SK-N-SH (cell line): ENCODE results near the gene SLCO2B1.

ENCODE experiments used
- CTCF ChIP-seq: fragments of 200-600 bp; sonication (generic); IDR thresholded peaks from 2 replicates; pipeline ENCODE4 v1.6.1; 2017; ENCODE audit warnings: antibody characterized with exemption, mild to moderate bottlenecking, moderate library complexity
- REST ChIP-seq: IDR thresholded peaks from 2 replicates; pipeline ENCODE4 v1.6.1; 2012; ENCODE audit warnings: mild to moderate bottlenecking, low read depth, low read length, moderate library complexity

GRCh38 chr11:75141166-75141565 lies 9.7 kb upstream of the SLCO2B1 start:
- no peak for TF ChIP-seq CTCF
- no peak for TF ChIP-seq REST
